Hepatic stellate cell (primary cell): Measurements from ENCODE around the gene GLI3.

Experiments used
- DNase-seq: peaks from one replicate; pipeline ENCODE4 v3.0.0; 2011; ENCODE audit warnings: low spot score

GLI3 gene

DNA sequence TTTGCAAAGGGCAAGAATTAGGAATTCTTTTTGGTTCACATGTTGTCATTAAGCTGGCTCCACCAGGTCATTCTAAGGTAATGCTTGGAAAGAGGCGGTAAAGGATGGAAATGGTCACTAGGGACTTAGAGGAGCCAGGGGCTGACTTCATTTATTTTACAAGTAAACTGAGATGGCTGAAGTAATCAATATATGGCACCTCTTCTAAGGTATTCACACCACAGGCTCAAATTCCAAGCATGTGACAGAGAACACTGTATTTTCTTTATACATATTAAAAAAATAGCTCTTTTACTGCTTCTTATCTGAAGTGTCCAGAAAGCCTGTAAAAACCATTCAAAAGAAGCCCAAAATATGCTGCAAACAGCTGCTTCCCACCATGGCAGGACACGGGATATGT is 239.0 kb downstream of the GLI3 start:
- no peak for DNase-seq

- DNase-seq = no peak
Observed at GRCh38 chr7:41997151-41997550, 239.9 kb downstream of the GLI3 start.

DNA sequence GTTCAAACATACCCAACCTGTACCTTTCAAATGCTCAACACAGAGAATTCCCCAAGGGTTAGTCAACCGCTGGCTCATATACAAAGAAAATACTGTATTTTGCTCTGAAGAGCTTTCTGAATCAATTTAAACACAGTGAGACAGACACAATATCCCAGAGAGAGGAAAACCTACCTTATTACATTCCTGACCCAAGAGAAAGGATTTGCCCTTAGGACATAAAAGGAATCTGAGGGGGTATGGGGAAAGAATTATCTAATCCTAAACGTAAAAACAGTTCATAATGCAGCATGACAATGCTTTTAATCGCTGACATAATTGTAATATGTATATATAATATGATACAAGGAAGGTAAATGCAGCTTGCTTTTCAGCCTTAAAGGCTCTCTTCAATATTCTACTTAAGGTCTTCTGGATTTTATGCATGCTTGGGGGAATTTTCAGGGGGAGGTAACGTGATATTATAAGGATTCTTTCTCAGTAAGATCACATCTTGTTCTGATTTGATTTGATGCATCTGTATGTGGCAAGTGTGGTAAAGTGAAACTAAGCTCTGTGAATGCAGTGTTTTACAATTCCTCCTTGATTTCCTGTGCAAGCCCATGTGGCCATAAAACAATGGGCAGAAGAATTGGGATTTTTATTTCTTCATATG is 240.5 kb downstream of the GLI3 start:
- DNase-seq = peak; percentile 16

DNA sequence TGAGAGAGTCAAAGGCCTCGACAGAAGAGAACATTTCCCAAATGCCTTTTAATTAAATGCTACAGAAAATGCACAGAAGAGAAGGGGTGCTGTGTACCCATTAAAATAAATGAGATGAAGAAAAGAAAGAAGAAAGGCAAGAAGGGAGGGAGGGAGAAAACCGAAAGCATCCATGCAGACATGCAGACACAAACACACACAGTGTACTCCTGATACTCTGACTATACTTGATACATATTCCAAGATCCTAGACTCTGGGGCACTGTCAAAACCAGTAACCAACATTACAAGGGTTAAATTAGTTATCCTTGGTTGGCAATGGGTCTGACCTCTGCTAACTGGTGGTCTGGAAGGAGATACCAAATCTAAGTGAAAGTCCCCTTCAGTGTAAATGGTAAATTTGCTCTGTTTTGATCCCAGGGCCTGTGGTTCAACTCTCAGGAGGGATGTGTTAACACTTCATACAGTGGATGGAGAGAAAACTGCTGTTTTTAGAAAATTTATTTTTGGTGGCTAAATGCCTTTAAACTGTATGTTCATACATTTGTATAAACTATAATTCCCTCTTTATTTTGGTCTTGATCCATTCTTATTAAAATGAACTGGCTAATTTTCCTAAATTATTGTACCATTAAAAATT is 241.3 kb downstream of the GLI3 start:
- no peak for DNase-seq

DNA sequence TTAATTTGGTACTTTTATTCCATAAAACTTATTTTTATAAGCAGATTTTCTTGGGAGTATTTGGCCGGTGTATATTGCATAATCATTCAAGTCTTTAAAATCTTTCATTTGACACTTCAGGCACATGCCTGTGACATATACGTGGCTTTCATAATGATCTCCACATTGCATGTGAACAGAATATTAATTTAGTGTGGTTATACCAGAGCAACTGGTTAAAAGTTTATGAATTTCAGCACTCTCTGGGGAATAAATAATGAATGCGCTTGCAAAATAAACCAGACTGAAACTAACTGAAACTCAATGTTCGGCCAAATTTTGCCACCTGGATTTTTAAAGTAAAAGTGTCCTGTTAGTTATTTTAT is 242.3 kb downstream of the GLI3 start:
- DNase-seq = no peak

DNA sequence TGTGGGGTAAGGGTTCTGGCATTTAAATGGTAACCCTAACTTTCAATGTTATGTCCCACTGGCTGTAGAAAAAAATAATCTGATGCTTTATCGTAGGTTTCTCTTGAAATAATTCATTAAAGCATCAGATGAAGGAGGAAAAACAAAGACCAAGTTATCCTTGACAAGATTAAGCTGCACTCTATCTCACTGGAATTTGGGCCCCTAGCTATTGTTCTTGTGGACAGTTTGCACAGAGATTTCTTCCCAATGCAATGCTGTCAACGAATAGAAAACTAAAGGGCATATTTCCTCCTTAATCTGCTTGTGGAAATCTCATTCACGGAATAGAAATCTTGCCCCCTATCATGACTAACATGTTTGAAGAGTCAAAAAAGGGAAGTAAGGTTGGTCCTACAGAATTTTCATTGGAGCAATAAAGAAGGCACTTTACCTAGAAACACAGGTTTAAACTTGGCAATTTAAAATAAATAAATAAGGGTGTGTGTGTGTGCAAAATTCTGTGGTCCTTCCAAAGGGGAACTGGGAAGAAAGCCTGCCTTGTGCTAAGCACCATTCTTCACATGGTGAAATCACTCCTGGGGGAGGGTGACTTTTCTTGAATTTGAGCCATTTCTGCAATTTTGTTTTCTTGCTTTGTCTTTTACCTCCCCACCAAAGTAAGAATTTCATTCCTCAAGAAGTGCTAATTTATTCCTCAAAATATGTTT is 242.8 kb downstream of the GLI3 start:
- no peak for DNase-seq

DNA sequence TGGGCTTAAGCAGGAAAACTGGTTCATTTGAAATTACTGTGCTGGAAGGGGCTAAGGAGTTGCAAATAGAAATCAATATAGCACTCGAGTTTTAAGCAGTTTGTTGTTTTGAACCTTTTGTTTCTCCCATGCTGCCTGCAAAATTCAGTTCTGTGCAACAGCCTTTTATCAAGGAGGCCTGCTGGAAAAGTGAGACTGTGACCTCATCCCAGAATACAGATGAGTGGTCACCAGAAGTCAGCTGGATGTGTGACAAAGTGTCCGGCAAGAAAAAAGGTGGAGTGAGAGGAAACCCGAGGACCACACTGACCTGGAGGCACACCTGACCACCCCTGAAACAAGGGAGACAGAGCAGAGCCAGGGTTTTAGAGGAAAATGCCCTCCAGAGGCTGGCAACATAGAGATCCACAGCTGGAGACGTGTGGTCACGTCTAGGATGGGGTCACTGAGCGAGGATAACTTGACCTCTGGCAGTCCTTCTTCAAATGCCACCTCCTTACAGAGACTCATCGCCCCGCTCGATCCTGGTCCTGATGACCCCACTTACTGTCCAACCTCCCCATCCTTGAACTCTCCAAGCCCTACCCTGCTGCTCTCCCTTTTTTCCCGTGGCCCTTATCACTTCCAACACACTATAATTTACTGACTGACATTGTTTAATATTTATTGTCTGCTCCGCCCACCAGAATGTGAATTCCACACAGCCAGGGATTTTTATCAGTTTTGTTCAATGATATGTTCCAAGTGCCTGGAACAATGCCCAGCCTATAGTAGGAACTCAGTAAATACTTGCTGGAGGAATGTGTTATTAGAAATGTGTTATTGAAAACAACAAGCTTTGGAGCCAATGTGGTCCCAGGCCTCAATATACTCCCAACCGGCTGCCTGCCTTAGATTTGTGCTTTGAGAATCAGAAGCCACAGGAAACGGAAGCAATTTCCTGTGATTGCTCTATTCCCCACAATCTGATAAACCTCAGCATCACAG is 243.8 kb downstream of the GLI3 start:
- DNase-seq = no peak

DNA sequence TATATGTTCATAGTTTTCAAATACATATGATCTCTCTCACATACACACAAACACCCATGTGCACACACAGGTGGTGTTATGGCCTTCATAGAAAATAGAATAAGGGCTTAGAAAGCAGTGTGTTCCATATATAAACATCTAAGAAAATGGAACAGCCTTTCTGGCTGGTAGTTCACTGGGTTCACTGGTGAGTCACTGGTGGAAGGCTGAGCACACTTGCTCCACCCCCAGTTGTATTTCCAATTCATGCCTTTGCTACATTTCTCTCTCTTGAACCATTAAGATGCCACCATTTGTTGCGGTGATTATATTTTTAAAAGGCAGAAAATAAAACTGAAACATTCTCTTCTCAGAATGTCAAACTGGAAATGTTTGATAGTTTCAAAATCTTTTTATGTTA is 252.1 kb downstream of the GLI3 start:
- DNase-seq = peak; percentile 60

DNA sequence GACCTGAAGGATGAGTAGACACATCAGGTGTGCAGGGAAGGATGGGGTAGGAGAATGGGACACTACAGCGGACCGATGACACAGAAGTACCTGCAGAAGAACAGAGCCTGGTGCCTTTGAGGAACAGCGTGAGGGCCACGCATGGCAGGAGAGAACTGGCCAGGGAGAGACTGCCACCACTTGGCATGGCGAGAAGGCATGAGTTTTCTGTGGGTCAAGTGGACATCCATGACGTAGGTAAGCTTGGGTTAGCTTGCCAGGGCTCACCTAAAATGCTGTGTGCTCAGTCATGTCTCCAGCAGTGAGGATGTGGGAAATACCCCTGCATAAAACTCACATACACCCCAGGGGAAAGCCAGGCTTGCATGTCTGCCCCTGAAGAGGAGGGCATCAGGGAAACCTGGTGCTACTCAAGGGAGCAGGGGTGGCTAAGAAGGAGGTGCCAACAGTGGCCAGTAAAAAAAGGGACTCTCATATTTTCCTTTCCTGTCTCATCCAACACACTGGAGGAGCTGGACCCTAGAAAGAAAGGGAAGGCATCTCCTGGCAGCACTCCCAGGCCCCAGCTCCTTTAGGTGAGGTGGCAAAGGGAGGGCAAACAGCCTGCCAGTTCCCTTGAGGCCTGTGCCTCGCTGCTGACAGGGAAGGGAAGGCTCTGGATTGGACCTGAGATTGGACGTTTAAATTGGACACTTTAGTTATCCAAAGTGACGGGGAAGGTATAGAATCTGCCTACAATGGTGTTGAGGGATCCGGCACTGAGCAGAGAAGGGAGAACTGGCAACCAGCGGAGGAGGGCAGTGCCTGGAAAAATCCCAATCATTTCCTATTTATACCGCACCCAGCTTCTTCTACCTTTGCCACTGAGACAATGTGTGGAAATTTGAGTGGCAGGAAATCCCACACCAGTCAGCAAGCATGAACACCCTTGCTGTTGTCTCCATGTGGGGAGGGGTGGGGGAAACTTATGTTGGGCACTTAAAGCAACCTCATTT is 255.7 kb downstream of the GLI3 start:
- DNase-seq = no peak

- DNase-seq = peak; percentile 30
Observed at GRCh38 chr7:41979834-41980307, 257.1 kb downstream of the GLI3 start.

DNA sequence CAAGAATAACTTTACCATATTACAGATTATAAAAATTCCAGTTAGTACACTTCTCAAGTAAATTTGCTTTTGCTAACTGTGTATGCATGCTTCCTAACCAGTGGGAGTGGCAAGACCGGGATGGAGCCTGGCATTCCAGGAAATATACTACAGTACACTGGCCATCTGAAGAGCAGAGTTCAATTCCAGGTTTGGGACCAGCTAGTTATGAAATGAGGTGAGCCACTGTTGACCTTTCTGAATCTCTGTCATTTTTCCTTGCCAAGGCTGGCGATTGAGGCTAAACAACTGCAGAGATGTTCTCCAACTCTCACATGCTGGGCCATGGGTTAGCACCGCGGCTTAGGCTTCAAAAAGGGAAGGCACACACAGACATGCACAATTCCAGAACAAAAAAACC is 258.2 kb downstream of the GLI3 start:
- no peak for DNase-seq

DNA sequence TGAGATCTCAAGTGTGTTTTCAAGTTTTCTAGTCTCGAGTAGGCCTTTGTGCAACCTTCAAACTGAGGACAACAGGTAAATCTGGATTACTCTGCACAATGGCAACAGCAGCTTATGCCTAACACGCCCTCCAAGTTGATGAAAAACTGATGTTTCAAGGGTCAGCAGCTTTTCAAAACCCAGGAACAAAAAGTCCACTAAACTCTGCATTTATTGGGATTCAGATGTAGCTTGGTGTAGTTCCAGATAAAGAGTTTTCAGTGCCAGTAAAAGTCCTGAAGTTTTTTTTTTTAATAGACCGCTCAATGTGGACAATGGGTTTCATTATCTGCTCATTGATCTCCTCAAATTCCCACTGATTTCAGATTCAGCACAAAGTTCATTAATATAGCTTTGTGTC is 259.3 kb downstream of the GLI3 start:
- no peak for DNase-seq

DNA sequence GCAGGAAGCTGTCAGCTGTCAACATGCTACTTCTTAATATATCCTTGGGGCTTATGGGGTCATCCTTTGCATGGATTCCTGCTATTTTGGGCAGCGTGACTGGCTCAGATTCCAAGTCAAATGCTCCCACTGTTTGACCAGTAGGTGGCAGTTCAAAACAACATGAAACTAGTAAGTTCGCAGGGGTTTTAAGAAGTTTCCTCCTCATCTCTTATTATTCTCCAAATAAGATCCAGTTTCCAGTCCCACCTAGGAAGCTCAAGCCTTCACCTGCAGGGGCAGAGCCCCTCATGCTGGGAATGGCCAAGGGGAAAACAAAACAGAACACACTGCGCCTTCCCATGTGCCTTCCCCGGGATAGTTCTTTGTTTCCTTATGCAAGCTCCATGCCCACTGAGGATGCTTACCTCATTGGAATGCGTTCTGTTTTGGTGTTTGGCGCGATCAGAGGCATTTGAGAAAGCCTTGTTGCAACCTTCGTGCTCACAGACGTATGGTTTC is 259.8 kb downstream of the GLI3 start:
- peak; percentile 58 for DNase-seq

DNA sequence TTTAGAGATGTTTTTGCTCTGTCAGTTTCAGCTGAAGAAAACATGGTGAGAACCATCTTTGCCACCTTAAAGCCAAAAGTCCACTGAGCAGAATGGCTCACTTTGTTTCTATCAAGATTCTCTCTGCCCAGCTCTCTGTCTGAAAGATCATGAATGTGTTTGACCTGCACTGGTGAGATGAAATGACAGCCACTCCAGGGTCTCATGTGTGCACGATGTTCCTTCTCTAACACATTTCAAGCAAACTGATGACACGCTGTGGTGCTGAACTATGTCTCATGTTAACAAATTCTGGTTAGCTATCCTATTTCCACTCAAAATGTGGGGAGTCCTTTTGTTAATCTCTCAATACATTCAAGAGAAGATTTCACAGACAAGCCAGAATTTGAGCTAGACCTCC is 260.6 kb downstream of the GLI3 start:
- no peak for DNase-seq

DNA sequence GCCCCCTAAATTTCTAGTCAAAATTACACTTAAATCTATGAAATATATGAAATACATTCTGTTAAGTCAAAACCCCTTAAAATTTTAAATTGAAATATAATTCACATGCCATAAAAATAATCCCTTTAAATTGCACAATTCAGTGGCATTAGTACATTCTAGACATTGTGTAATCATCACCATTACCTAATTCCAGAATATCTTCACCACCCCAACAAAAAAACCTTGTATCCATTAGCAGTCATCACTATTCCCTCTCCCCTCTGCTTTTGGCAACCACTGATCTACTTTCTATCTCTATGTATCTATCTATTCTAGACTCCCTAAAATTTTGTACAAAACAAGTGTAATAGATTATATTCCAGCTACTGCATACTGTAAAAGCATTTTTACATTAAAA is 261.2 kb downstream of the GLI3 start:
- no peak for DNase-seq

- DNase-seq = no peak
Observed at GRCh38 chr7:41974870-41975557, 262.0 kb downstream of the GLI3 start.

DNA sequence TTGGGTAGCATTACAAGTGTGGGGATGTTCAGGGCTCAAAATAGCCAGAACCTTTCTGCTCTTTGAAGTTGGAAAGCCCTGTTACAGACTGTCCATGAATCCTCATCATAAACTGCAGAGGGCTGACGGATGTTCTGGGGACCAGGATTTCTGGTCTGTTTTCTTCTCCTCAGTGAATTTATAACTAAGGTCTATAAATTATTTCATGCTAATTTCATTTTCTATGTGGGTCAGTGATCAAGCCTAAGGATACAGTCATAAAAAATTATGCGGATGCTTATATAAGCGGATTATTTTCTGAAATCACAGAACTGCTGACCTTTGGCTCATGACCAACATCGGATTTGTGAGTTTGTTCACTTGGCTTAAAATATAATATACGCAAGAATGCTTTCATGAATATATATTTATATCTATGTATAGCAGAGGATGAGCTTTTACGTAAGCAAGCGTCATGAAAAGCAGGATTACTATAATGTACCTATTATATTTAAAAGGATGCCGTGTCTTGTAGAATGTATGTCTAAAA is 263.7 kb downstream of the GLI3 start:
- no peak for DNase-seq

GRCh38 chr7:41972776-41973175 is 264.2 kb downstream of the GLI3 start:
- DNase-seq = no peak

DNA sequence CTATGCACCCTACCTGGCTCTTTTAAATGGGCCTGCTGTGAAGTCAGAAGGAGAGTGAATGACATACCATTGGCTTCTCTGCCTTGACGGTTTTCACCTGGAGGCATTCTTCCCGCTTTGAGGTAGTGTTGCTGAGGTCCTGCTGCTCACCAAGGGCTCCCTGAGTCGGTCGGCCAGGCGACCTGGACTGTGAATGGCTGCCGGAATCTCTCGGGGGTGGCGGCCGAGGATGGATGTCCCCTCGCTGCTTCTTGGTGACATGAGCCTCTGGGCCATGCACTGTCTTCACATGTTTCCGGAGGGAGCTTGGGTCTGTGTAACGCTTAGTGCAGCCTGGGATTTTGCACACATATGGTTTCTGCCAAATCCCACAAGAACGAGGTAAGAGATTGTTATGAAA is 264.7 kb downstream of the GLI3 start:
- DNase-seq = no peak

GRCh38 chr7:41971640-41972187 is 265.3 kb downstream of the GLI3 start:
- no peak for DNase-seq
